ENCODE measurements around the gene USP22. TPM values are rescaled to one million over a fixed set of nuclear protein-coding genes. Genes with fewer than 3 reads are reported as not detected.

Gene USP22
- total and polyA plus RNA-seq, 2 of the 4 experiments (the other 2 are of a cell fraction): 161 to 319 TPM

DNA sequence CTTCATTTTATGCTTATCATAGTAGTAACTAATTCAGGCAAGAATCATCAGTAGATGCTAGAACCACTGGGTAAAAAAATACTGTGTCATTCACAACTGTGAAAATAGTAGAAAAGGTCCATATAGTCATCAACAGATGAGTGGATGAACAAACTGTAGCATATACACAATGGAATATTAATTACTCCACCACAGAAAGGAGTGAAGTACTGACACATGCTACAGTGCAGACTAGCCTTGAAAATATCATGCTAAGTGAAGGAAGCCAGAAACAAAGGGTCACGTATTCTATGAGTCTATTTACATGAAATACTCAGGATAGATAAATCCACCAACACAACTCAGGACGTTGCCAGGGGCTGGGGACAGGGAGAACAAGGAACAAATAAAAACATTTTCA, 13.3 kb downstream of the USP22 start:
- Histone ChIP-seq H3K27me3 (ENCODE audit: control insufficient read depth, insufficient read depth, low read length) (no peaks in the 10 kb centered on the region), H2BK20ac (ENCODE audit: low read depth, low read length) (no peak overlapping the region), H2BK5ac (ENCODE audit: low read depth, low read length, poor library complexity, severe bottlenecking) (peak overlapping the region; percentile 26), H3K23ac (ENCODE audit: low read depth, low read length) (no peak overlapping the region), H2AFZ (replicated peaks; ENCODE audit: low read length, poor library complexity) (no peak overlapping the region), H4K20me1 (ENCODE audit: insufficient read depth, low read length) (peaks cover 100% of the 10 kb centered on the region), H3K56ac (ENCODE audit: extremely low read depth, insufficient read depth, low read length) (no peak overlapping the region), H3K79me1 (ENCODE audit: low read depth in 1 of 2, low read length in 2 of 2) (peaks cover 0 to 73% of the 10 kb centered on the region in 2 experiments; a peak in 2 of 4 replicates), H3K4me1 (ENCODE audit: control insufficient read depth, insufficient read depth, low read length) (peaks cover 29% of the 10 kb centered on the region), H3K27ac (ENCODE audit: insufficient read depth, low read length) (no peak overlapping the region), H3K4me3 (ENCODE audit: insufficient read depth, low read depth, low read length) (no peak overlapping the region), H4K8ac (ENCODE audit: low read depth in 2 of 2, low read length in 2 of 2) (no peak overlapping the region), H3K9me3 (ENCODE audit: control insufficient read depth, insufficient read depth, low read length) (no peaks in the 10 kb centered on the region), H3K36me3 (ENCODE audit: control insufficient read depth, insufficient read depth, low read length) (peaks cover 31% of the 10 kb centered on the region), H4K91ac (ENCODE audit: insufficient read depth, low read depth, low read length) (no peak overlapping the region), H2BK15ac (ENCODE audit: low read depth, low read length) (no peak overlapping the region), H4K5ac (ENCODE audit: low read depth, low read length) (no peak overlapping the region), H3K18ac (ENCODE audit: low read depth, low read length) (no peak overlapping the region), H2AK5ac (ENCODE audit: low read depth, low read length) (no peak overlapping the region), H3K14ac (replicated peaks; ENCODE audit: low read depth, low read length) (no peak overlapping the region), H2BK120ac (ENCODE audit: low read depth, low read length) (no peak overlapping the region), H2AK9ac (replicated peaks; ENCODE audit: low read depth, low read length, poor library complexity) (no peak overlapping the region), H3K4me2 (ENCODE audit: low read depth, low read length) (peak overlapping the region; percentile 46), H3K9me1 (ENCODE audit: insufficient read depth, low read length) (peaks cover 50% of the 10 kb centered on the region), H3K4ac (ENCODE audit: low read depth, low read length) (no peak overlapping the region), H3K9ac (ENCODE audit: low read depth, low read length) (no peak overlapping the region)
- TF ChIP-seq CEBPB (IDR thresholded peaks at IDR 0.05; ENCODE audit: low read depth, low read length) (no peak), RAD21 (IDR thresholded peaks at IDR 0.05; ENCODE audit: low read length) (no peak), SMC3 (IDR thresholded peaks at IDR 0.05; ENCODE audit: low read depth, low read length) (no peak), MAFK (IDR thresholded peaks at IDR 0.05; ENCODE audit: low read depth, low read length) (no peak), POLR2A (IDR thresholded peaks at IDR 0.05; ENCODE audit: low read depth, low read length) (no peak), NFE2L2 (IDR thresholded peaks at IDR 0.05; ENCODE audit: low read depth, low read length) (no peak), BHLHE40 (IDR thresholded peaks at IDR 0.05; ENCODE audit: low read depth, low read length) (no peak), MAZ (IDR thresholded peaks at IDR 0.05; ENCODE audit: borderline replicate concordance, low read depth, low read length) (no peak), CHD1 (IDR thresholded peaks at IDR 0.05; ENCODE audit: low read depth, low read length) (no peak)
- TF ChIP-seq, protein P1, sequence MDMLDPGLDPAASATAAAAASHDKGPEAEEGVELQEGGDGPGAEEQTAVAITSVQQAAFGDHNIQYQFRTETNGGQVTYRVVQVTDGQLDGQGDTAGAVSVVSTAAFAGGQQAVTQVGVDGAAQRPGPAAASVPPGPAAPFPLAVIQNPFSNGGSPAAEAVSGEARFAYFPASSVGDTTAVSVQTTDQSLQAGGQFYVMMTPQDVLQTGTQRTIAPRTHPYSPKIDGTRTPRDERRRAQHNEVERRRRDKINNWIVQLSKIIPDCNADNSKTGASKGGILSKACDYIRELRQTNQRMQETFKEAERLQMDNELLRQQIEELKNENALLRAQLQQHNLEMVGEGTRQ (IDR thresholded peaks at IDR 0.05; ENCODE audit: low read depth, low read length): no peak
- no CpG with 5 or more reads among the region's 2 CpGs for WGBS, 2 experiments (ENCODE audit: extremely low coverage in 2 of 2, insufficient read length in 1 of 2)
- POLR2A ChIA-PET (ENCODE audit: unreplicated experiment): no interaction called here
- intact Hi-C loops (cut with micrococcal nuclease): no loop called here
- dilution Hi-C loops (cut with HindIII; ENCODE audit: low sequenced_read_pairs, unreplicated experiment): no loop called here
- no peak for DNase-seq
- in situ Hi-C loops (cut with MboI; ENCODE audit: low sequenced_read_pairs): no loop called here
- no TSS peak for BruUV-seq (replicated peaks)
- ATAC-seq (ENCODE audit: low read depth): no peak
- CTCF ChIA-PET: no interaction called here
